IMR-90 (cell line): ENCODE data around the gene NDUFB4. TPM values are rescaled to one million over a fixed set of nuclear protein-coding genes. Genes with fewer than 3 reads are reported as not detected.

ENCODE experiments used
- ATAC-seq: fragments of 200-7000 bp; cut with Tn5 transposase; 2 replicates; pipeline ENCODE4 v1.9.1; 2020; ENCODE audit warnings: low read depth, mild to moderate bottlenecking, moderate library complexity
- BruUV-seq: library from RNA; stranded (reverse); fragments of 400-500 nt; replicated peaks from 2 replicates; lab custom pipeline; 2021; lab: Mats Ljungman, UMichigan
- CTCF ChIA-PET: fragments of 300-600 bp; formaldehyde crosslinking; extraction: SDS; loops from one replicate; lab custom pipeline; 2021; ENCODE audit warnings: antibody characterized with exemption; lab: Yijun Ruan, JAX
- POLR2A ChIA-PET: fragments of 300-600 bp; sonication (Branson Sonifier 250); formaldehyde crosslinking; loops from one replicate; lab custom pipeline; 2022; ENCODE audit warnings: antibody characterized with exemption; ENCODE audit not compliant: unreplicated experiment; lab: Charles Lee
- DNase-seq: peaks from one replicate; pipeline ENCODE4 v3.0.0; 2013
- H2AFZ ChIP-seq: replicated peaks from 2 replicates; pipeline ENCODE3; 2013; ENCODE audit warnings: low read length, mild to moderate bottlenecking; ENCODE audit not compliant: poor library complexity
- H2AK5ac ChIP-seq: 2 replicates; pipeline ENCODE4 v1.6.1; 2013; ENCODE audit warnings: low read depth, low read length, inconsistent platforms
- H2AK9ac ChIP-seq: replicated peaks from 2 replicates; pipeline ENCODE3; 2013; ENCODE audit warnings: mild to moderate bottlenecking, low read depth, low read length, moderate library complexity; ENCODE audit not compliant: poor library complexity
- H2BK120ac ChIP-seq: 2 replicates; pipeline ENCODE4 v1.6.1; 2013; ENCODE audit warnings: low read depth, low read length, inconsistent platforms
- H2BK15ac ChIP-seq: 3 replicates; pipeline ENCODE4 v1.6.1; 2013; ENCODE audit warnings: low read depth, low read length, inconsistent platforms
- H2BK20ac ChIP-seq: 2 replicates; pipeline ENCODE4 v1.6.1; 2013; ENCODE audit warnings: low read depth, mild to moderate bottlenecking, inconsistent platforms, low read length, moderate library complexity
- H2BK5ac ChIP-seq: 2 replicates; pipeline ENCODE4 v1.6.1; 2013; ENCODE audit warnings: mild to moderate bottlenecking, low read depth, low read length, inconsistent platforms; ENCODE audit not compliant: poor library complexity, severe bottlenecking
- H3K14ac ChIP-seq: replicated peaks from 2 replicates; pipeline ENCODE4 v1.6.1; 2013; ENCODE audit warnings: low read depth, low read length, inconsistent platforms
- H3K18ac ChIP-seq: 2 replicates; pipeline ENCODE4 v1.6.1; 2013; ENCODE audit warnings: low read depth, low read length, control low read depth
- H3K23ac ChIP-seq: 2 replicates; pipeline ENCODE4 v1.6.1; 2013; ENCODE audit warnings: low read depth, low read length, inconsistent platforms
- H3K27ac ChIP-seq: 2 replicates; pipeline ENCODE4 v1.5.1; 2013; ENCODE audit warnings: mild to moderate bottlenecking, control low read depth, low read length; ENCODE audit not compliant: insufficient read depth
- H3K27me3 ChIP-seq: 2 replicates; pipeline ENCODE4 v1.6.1; 2013; ENCODE audit warnings: low read length; ENCODE audit not compliant: control insufficient read depth, insufficient read depth
- H3K36me3 ChIP-seq: 2 replicates; pipeline ENCODE4 v1.6.1; 2013; ENCODE audit warnings: low read length, mixed read lengths; ENCODE audit not compliant: control insufficient read depth, insufficient read depth
- H3K4ac ChIP-seq: 2 replicates; pipeline ENCODE4 v1.6.1; 2013; ENCODE audit warnings: low read depth, low read length, inconsistent platforms
- H3K4me1 ChIP-seq: 2 replicates; pipeline ENCODE4 v1.6.1; 2013; ENCODE audit warnings: low read length, mixed read lengths; ENCODE audit not compliant: control insufficient read depth, insufficient read depth
- H3K4me2 ChIP-seq: 2 replicates; pipeline ENCODE4 v1.6.1; 2013; ENCODE audit warnings: low read depth, mild to moderate bottlenecking, control low read depth, low read length, moderate library complexity
- H3K4me3 ChIP-seq: 2 replicates; pipeline ENCODE4 v1.5.1; 2013; ENCODE audit warnings: low read depth, mild to moderate bottlenecking, control low read depth, low read length, moderate library complexity; ENCODE audit not compliant: insufficient read depth
- H3K56ac ChIP-seq: 2 replicates; pipeline ENCODE4 v1.6.1; 2013; ENCODE audit warnings: low read length, inconsistent platforms; ENCODE audit not compliant: insufficient read depth; ENCODE audit errors: extremely low read depth
- H3K79me1 ChIP-seq, 2 experiments: 2 replicates each; pipeline ENCODE4 v1.6.1; 2013; ENCODE audit warnings: low read length in 2 of 2, inconsistent platforms in 1 of 2, low read depth in 1 of 2
- H3K9ac ChIP-seq: 2 replicates; pipeline ENCODE4 v1.6.1; 2013; ENCODE audit warnings: low read depth, low read length, control low read depth
- H3K9me1 ChIP-seq: 2 replicates; pipeline ENCODE4 v1.6.1; 2013; ENCODE audit warnings: low read length, inconsistent platforms; ENCODE audit not compliant: insufficient read depth
- H3K9me3 ChIP-seq: 2 replicates; pipeline ENCODE4 v1.6.1; 2013; ENCODE audit warnings: low read length; ENCODE audit not compliant: control insufficient read depth, insufficient read depth
- H4K20me1 ChIP-seq: 2 replicates; pipeline ENCODE4 v1.6.1; 2013; ENCODE audit warnings: low read length, inconsistent platforms; ENCODE audit not compliant: insufficient read depth
- H4K5ac ChIP-seq: 2 replicates; pipeline ENCODE4 v1.6.1; 2013; ENCODE audit warnings: mild to moderate bottlenecking, low read depth, low read length, control low read depth
- H4K8ac ChIP-seq, 2 experiments: 2 replicates each; pipeline ENCODE4 v1.6.1; 2013; ENCODE audit warnings: low read depth in 2 of 2, low read length in 2 of 2, control low read depth in 1 of 2, inconsistent platforms in 1 of 2
- H4K91ac ChIP-seq: 2 replicates; pipeline ENCODE4 v1.6.1; 2013; ENCODE audit warnings: low read depth, low read length, inconsistent platforms; ENCODE audit not compliant: insufficient read depth
- BHLHE40 ChIP-seq: fragments of 150-350 bp; IDR thresholded peaks from 2 replicates; pipeline ENCODE4 v1.6.1; 2016; ENCODE audit warnings: mild to moderate bottlenecking, low read depth, low read length
- CEBPB ChIP-seq: IDR thresholded peaks from 2 replicates; pipeline ENCODE4 v1.6.1; 2012; ENCODE audit warnings: low read depth, low read length, improper control_type of control experiment
- CTCF ChIP-seq: conservative IDR thresholded peaks from 2 replicates; pipeline ENCODE4 v1.5.1; 2012; ENCODE audit warnings: mild to moderate bottlenecking, low read depth, low read length, improper control_type of control experiment
- ELK1 ChIP-seq: fragments of 150-350 bp; IDR thresholded peaks from 2 replicates; pipeline ENCODE4 v1.6.1; 2016; ENCODE audit warnings: low read depth, mild to moderate bottlenecking, low read length, moderate library complexity, borderline replicate concordance
- FOS ChIP-seq: fragments of 150-350 bp; IDR thresholded peaks from 2 replicates; pipeline ENCODE4 v1.6.1; 2016; ENCODE audit warnings: low read depth, low read length
- MAFK ChIP-seq: IDR thresholded peaks from 2 replicates; pipeline ENCODE4 v1.6.1; 2012; ENCODE audit warnings: low read depth, low read length, improper control_type of control experiment
- MAZ ChIP-seq: IDR thresholded peaks from 2 replicates; pipeline ENCODE4 v1.6.1; 2012; ENCODE audit warnings: low read depth, mild to moderate bottlenecking, low read length, improper control_type of control experiment, moderate library complexity, borderline replicate concordance
- MXI1 ChIP-seq: IDR thresholded peaks from 2 replicates; pipeline ENCODE4 v1.6.1; 2012; ENCODE audit warnings: low read depth, mild to moderate bottlenecking, low read length, moderate library complexity, borderline replicate concordance
- NFE2L2 ChIP-seq: fragments of 150-350 bp; IDR thresholded peaks from 2 replicates; pipeline ENCODE4 v1.6.1; 2016; ENCODE audit warnings: low read depth, mild to moderate bottlenecking, low read length
- POLR2A ChIP-seq: IDR thresholded peaks from 2 replicates; pipeline ENCODE4 v1.6.1; 2012; ENCODE audit warnings: mild to moderate bottlenecking, low read depth, low read length
- RAD21 ChIP-seq: IDR thresholded peaks from 2 replicates; pipeline ENCODE4 v1.6.1; 2012; ENCODE audit warnings: low read length, improper control_type of control experiment
- RCOR1 ChIP-seq: IDR thresholded peaks from 2 replicates; pipeline ENCODE4 v1.6.1; 2012; ENCODE audit warnings: mild to moderate bottlenecking, low read length, improper control_type of control experiment; ENCODE audit not compliant: insufficient replicate concordance
- RFX5 ChIP-seq: IDR thresholded peaks from 2 replicates; pipeline ENCODE4 v1.8.0; 2012; ENCODE audit warnings: low read depth, mild to moderate bottlenecking, low read length, moderate library complexity
- USF2 ChIP-seq: fragments of 150-350 bp; IDR thresholded peaks from 2 replicates; pipeline ENCODE4 v1.6.1; 2017; ENCODE audit warnings: mild to moderate bottlenecking, antibody characterized with exemption, low read length, low read depth
- WGBS, 2 experiments: methylation state at CpG; one replicate each; pipeline versions ENCODE4 v1.1.5 to v1.1.7; 2013; ENCODE audit warnings: missing lambda C conversion rate in 2 of 2; ENCODE audit not compliant: insufficient read length in 1 of 2; ENCODE audit errors: extremely low coverage in 2 of 2; 5-methylcytosine and 5-hydroxymethylcytosine counted together
- dilution Hi-C: fragments of 300-500 bp; cut with HindIII; formaldehyde crosslinking; loops from one replicate; pipeline ENCODE4 v1.14.3; 2018; ENCODE audit warnings: low sequenced_read_pairs; ENCODE audit not compliant: unreplicated experiment
- in situ Hi-C: fragments of 300-500 bp; cut with MboI; formaldehyde crosslinking; loops from 3 replicates; pipeline ENCODE4 v1.14.3; 2019; ENCODE audit warnings: low sequenced_read_pairs, inconsistent platforms, mixed read lengths
- intact Hi-C: fragments of 100-400 bp; cut with micrococcal nuclease; formaldehyde crosslinking; loops from 2 replicates; pipeline ENCODE4 v1.10.0; 2022
- polyA plus RNA-seq, 3 experiments: library from polyadenylated mRNA; depleted of rRNA; stranded (reverse); fragments of >200 nt; gene quantifications; 2 replicates each; pipeline ENCODE4 v1.2.3, GENCODE V29; 2012; ENCODE audit warnings: low replicate concordance in 1 of 3
- total RNA-seq: library from RNA; depleted of rRNA; stranded (reverse); fragments of >200 nt; gene quantifications from 2 replicates; pipeline ENCODE4 v1.2.3, GENCODE V29; 2012

NDUFB4 gene
- total and polyA plus RNA-seq, 2 of the 4 experiments (the other 2 are of a cell fraction) = 53.9 to 278 TPM

DNA sequence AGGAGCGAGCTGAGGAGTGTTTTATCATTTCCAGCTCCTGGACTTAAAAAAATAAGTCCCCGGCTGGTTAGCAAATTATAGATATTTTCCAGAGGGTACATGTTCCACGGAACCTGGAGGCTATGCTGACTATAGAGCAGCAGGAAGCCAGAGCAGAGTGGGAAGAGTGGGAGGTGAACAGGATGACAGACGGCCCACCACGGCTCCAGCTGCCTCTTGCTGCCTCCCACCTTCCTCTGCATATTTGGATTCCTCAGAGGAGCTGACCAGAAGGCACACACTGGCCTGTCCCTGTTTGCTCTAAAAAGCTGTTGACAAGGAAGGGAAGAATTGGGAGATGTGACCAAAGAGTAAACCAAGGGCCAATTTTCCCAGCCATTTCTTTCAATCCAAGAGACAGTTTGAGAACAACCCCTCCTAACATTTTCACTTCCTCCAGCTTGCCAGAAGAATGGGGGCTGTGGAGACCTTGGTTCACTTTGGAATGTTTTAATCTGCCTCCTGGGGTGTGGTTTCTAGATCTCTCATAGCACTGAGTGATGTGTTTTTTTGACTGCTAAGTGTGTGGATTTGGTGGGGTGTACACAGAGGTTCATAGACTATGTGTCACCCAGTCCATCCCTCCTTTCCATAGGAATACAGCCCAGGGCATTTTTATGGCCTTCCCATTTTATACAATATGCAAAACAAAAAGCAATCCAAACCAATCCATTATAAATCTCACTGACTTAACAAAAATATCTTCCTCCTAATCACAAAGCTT lies 49.1 kb downstream of the NDUFB4 start:
- intact Hi-C loops = no loop called here
- peak overlapping the region; percentile 33 to 40; a peak in 2 of 4 replicates for H4K8ac ChIP-seq
- no peak overlapping the region for H3K23ac ChIP-seq
- peak overlapping the region; percentile 11; the same call in 1 of the 2 replicates for H3K4ac ChIP-seq
- 0 out of 2 replicates have a peak overlapping the region, but pooled peaks have one; percentile 20 for H2BK20ac ChIP-seq
- H2BK5ac ChIP-seq = no peak overlapping the region
- peak overlapping the region; percentile 11; the same call in 1 of the 2 replicates for H4K91ac ChIP-seq
- peak overlapping the region; percentile 34; the same call in 1 of the 2 replicates for H3K18ac ChIP-seq
- ATAC-seq = peak; percentile 27; the same call in 1 of the 2 replicates
- peak overlapping the region; percentile 52 for H2BK120ac ChIP-seq
- ChIA-PET CTCF (no interaction called here), POLR2A (interaction anchor here (0.6 kb wide), 1 partner anchor 111 kb away, joined by 3 read pairs; no protein-coding TSS in a partner anchor)
- no TSS peak for BruUV-seq
- H3K14ac ChIP-seq = no peak overlapping the region
- H2BK15ac ChIP-seq = no peak overlapping the region; the same call in 2 of the 3 replicates
- peak; percentile 22 for DNase-seq
- no peaks in the 10 kb centered on the region for H3K9me3 ChIP-seq
- peaks cover 29% of the 10 kb centered on the region for H3K4me1 ChIP-seq
- WGBS, 2 experiments = 60% methylated on average over 1 of the region's 5 CpGs; no CpG with 5 or more reads in 1 of the 2 experiments
- no peak overlapping the region for H3K4me2 ChIP-seq
- H3K4me3 ChIP-seq = no peak overlapping the region
- H2AK5ac ChIP-seq = no peak overlapping the region
- dilution Hi-C loops = no loop called here
- no peak for TF ChIP-seq RAD21
- TF ChIP-seq RCOR1 = no peak
- no peak for TF ChIP-seq MXI1
- TF ChIP-seq ELK1 = no peak
- no peak for TF ChIP-seq CTCF
- no peak for TF ChIP-seq RFX5
- TF ChIP-seq USF2 = no peak
- TF ChIP-seq MAZ = no peak
- no peak for TF ChIP-seq MAFK
- TF ChIP-seq BHLHE40 = no peak
- TF ChIP-seq CEBPB = no peak
- no peak for TF ChIP-seq FOS
- no peak for TF ChIP-seq NFE2L2
- no peak for TF ChIP-seq POLR2A
- H4K20me1 ChIP-seq = no peaks in the 10 kb centered on the region
- peak overlapping the region; percentile 67 for H2AFZ ChIP-seq
- no peak overlapping the region for H2AK9ac ChIP-seq
- no peaks in the 10 kb centered on the region for H3K27me3 ChIP-seq
- H3K9me1 ChIP-seq = peaks cover 8% of the 10 kb centered on the region; the same call in 1 of the 2 replicates
- H3K9ac ChIP-seq = peak overlapping the region; percentile 34; the same call in 1 of the 2 replicates
- no peaks in the 10 kb centered on the region for H3K79me1 ChIP-seq
- no peaks in the 10 kb centered on the region for H3K36me3 ChIP-seq
- in situ Hi-C loops = no loop called here
- no peak overlapping the region for H3K27ac ChIP-seq
- peak overlapping the region; percentile 22; the same call in 1 of the 2 replicates for H4K5ac ChIP-seq
- no peak overlapping the region for H3K56ac ChIP-seq
